ENCODE measurements around the gene RDH11. TPM values are rescaled to one million over a fixed set of nuclear protein-coding genes. Genes with fewer than 3 reads are reported as not detected.

Gene RDH11
- total and polyA plus RNA-seq, 2 experiments from 2014 or later = 41.7 to 92.2 TPM

DNA sequence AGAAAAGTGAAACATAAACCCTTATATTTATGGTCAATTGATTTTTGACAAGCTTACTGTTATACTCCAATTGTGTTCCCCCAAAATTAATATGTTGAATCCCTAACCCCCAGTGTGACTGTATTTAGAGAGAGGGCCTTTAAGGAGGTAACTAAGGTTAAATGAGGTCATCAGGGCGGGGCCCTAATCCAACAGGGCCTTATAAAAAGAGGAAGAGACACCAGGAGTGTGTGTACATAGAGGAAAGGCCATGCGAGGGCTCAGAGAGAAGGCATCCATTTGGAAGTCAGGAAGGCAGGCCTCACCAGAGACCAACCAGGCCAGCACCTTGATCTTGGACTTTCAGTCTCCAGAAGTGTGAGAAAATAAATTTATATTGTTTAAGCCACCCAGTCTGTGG lies 14.6 kb downstream of the RDH11 start:
- Histone ChIP-seq H3K9me3 (ENCODE audit: low read depth) (no peaks in the 10 kb centered on the region), H3K36me3 (peaks cover 48% of the 10 kb centered on the region), H3K27me3 (no peaks in the 10 kb centered on the region), H3K4me3 (no peak overlapping the region), H3K27ac (no peak overlapping the region), H3K4me1 (ENCODE audit: low read depth) (no peaks in the 10 kb centered on the region)
- no peak for TF ChIP-seq CTCF (IDR thresholded peaks at IDR 0.05; ENCODE audit: low read depth, low read length)
- DNase-seq (ENCODE audit: low read depth in 1 of 2, low spot score in 1 of 2) = no peak

DNA sequence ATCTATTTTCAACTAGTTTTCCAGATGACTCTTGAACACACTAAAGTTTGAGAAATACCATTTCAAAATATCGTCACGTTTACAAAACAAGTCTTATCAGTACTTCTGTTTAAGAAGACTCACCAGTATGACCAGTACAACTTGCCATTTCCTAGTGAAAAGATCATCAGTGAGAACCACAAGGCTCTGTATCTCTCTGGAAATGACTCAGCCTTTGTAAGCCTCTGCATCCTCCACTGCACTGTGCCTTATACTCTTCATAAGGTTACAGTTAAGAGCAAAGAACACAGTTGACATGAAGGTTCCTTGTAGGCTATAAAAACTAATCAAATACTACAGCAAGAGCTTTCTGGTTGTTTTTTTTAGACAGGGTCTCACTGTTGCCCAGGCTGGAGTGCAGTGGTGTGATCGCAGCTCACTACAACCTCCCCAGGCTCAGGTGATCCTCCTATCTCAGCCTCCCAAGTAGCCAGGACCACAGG lies 15.4 kb downstream of the RDH11 start:
- peak in 1 of 2 donors; percentile 92 for DNase-seq (ENCODE audit: low read depth in 1 of 2, low spot score in 1 of 2)
- Histone ChIP-seq H3K27me3 (no peaks in the 10 kb centered on the region), H3K27ac (no peak overlapping the region), H3K4me3 (no peak overlapping the region), H3K36me3 (peaks cover 44% of the 10 kb centered on the region), H3K4me1 (ENCODE audit: low read depth) (no peaks in the 10 kb centered on the region), H3K9me3 (ENCODE audit: low read depth) (no peaks in the 10 kb centered on the region)
- TF ChIP-seq CTCF (IDR thresholded peaks at IDR 0.05; ENCODE audit: low read depth, low read length) = no peak

DNA sequence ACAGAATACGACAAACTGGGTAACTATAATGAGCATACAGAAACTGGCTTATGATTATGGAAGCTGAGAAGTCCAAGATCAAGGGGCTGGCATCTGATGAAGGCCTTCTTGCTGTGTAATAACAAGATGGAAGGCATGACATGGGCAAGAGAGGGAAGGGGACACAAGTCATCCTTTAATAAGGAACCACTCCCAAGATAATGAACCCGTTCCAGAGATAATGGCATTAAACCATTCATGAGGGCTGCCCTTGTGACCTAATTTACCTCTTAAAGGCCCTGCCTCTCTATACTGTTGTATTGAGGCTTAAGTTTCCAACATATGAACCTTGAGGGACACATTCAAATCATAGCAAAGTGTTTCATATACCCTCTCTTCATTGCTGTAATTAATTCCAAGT lies 16.6 kb downstream of the RDH11 start:
- no peaks in the 10 kb centered on the region for H3K27me3 ChIP-seq
- no peak for DNase-seq (ENCODE audit: low read depth in 1 of 2, low spot score in 1 of 2)
- no peak for TF ChIP-seq CTCF (IDR thresholded peaks at IDR 0.05; ENCODE audit: low read depth, low read length)
- peaks cover 34% of the 10 kb centered on the region for H3K36me3 ChIP-seq
- no peaks in the 10 kb centered on the region for H3K4me1 ChIP-seq (ENCODE audit: low read depth)
- H3K4me3 ChIP-seq = no peak overlapping the region
- H3K9me3 ChIP-seq (ENCODE audit: low read depth) = no peaks in the 10 kb centered on the region
- no peak overlapping the region for H3K27ac ChIP-seq

GRCh38 chr14:67675219-67675582 lies 20.4 kb downstream of the RDH11 start:
- Histone ChIP-seq H3K36me3 (peaks cover 10% of the 10 kb centered on the region), H3K27me3 (no peaks in the 10 kb centered on the region), H3K4me3 (peak overlapping the region; percentile 89), H3K9me3 (ENCODE audit: low read depth) (no peaks in the 10 kb centered on the region), H3K27ac (peak overlapping the region; percentile 100), H3K4me1 (ENCODE audit: low read depth) (peaks cover 9% of the 10 kb centered on the region)
- no peak for TF ChIP-seq CTCF (IDR thresholded peaks at IDR 0.05; ENCODE audit: low read depth, low read length)
- DNase-seq (ENCODE audit: low read depth in 1 of 2, low spot score in 1 of 2) = no peak

- Histone ChIP-seq H3K4me1 (ENCODE audit: low read depth) (peaks cover 9% of the 10 kb centered on the region), H3K27me3 (no peaks in the 10 kb centered on the region), H3K9me3 (ENCODE audit: low read depth) (no peaks in the 10 kb centered on the region), H3K4me3 (peak within 1 kb of the TSS; percentile 89), H3K36me3 (peaks cover 10% of the 10 kb centered on the region), H3K27ac (peak within 1 kb of the TSS; percentile 100)
- DNase-seq (ENCODE audit: low read depth in 1 of 2, low spot score in 1 of 2) = peak; percentile 83 to 90
- TF ChIP-seq CTCF (IDR thresholded peaks at IDR 0.05; ENCODE audit: low read depth, low read length) = peak; percentile 36
Observed at GRCh38 chr14:67674480-67675218, 20.9 kb downstream of the RDH11 start, which contains the start of gene VTI1B. Gene VTI1B, minus strand, starts transcription at chr14:67674632. Its CDS starts 143 bp downstream, at chr14:67674489.

Measured in cardiac muscle cell (in vitro differentiated cells and primary cell).